ENCODE results near the gene MAD1L1. TPM values are rescaled to one million over a fixed set of nuclear protein-coding genes. Genes with fewer than 3 reads are reported as not detected.

MAD1L1 gene
- total RNA-seq, 1 experiment from 2014 or later = 63.0 TPM

- H3K36me3 ChIP-seq (replicated peaks; ENCODE audit: control insufficient read depth, insufficient read depth, low read length) = no peaks in the 10 kb centered on the region; the same call in 1 of the 2 replicates
- no peaks in the 10 kb centered on the region for H3K27me3 ChIP-seq (ENCODE audit: control insufficient read depth, insufficient read depth, low read length)
- DNase-seq = no peak
- H3K4me3 ChIP-seq (ENCODE audit: insufficient read depth, low read depth, low read length) = no peak overlapping the region
Measured at GRCh38 chr7:1925973-1926907, 306.5 kb downstream of the MAD1L1 start.

DNA sequence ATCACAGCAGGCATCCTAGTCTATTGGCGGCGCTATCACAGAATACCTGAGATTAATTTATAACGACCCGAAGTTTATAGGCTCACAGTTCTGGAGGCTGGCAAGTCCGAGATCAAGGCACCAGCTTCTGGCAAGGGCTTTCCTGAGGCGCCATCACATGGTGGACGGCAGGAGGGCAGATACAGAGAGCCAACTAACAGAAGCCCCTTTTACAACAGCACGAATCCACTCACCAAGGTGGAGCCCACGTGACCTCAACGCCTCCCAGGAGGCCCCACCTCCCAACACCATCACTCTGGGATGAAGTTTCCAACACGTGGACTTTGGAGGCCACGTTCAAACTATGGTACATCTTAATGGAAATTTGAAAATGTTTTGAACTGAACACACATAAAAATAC, 307.4 kb downstream of the MAD1L1 start:
- no peaks in the 10 kb centered on the region for H3K27me3 ChIP-seq (ENCODE audit: control insufficient read depth, insufficient read depth, low read length)
- H3K4me3 ChIP-seq (ENCODE audit: insufficient read depth, low read depth, low read length) = no peak overlapping the region
- DNase-seq = peak; percentile 85

DNA sequence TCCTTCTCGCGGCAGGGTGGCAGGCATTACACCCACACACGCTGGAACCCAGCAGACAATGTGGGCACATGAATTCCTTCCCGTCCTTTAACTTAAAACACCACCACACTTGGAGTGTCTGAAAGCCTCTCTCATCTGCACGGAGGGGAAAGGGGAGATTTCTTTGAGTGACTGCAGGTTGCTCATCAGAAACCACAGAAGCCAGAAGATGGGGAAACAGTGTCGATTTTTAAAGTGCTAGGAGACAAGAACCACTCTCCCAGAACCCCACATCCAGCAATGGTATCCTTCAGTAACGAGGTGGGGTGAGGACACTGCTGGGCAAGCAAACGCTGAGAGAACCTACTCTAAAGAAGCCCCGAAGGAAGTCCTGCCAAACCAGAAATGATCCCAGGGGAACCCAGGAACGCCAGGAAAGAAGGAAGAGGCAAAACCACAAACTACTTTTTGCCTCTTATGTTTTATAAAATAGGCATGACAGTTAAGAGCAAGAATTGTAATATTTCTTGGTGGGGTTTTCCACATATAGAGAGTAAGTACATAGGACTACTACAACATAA, 308.4 kb downstream of the MAD1L1 start:
- DNase-seq = no peak
- no peak overlapping the region for H3K4me3 ChIP-seq (ENCODE audit: insufficient read depth, low read depth, low read length)
- H3K36me3 ChIP-seq (replicated peaks; ENCODE audit: control insufficient read depth, insufficient read depth, low read length) = no peaks in the 10 kb centered on the region; the same call in 1 of the 2 replicates

More for the DNA sequence above, 307.4 kb downstream of the MAD1L1 start:
- no peaks in the 10 kb centered on the region; the same call in 1 of the 2 replicates for H3K36me3 ChIP-seq (replicated peaks; ENCODE audit: control insufficient read depth, insufficient read depth, low read length)

DNA sequence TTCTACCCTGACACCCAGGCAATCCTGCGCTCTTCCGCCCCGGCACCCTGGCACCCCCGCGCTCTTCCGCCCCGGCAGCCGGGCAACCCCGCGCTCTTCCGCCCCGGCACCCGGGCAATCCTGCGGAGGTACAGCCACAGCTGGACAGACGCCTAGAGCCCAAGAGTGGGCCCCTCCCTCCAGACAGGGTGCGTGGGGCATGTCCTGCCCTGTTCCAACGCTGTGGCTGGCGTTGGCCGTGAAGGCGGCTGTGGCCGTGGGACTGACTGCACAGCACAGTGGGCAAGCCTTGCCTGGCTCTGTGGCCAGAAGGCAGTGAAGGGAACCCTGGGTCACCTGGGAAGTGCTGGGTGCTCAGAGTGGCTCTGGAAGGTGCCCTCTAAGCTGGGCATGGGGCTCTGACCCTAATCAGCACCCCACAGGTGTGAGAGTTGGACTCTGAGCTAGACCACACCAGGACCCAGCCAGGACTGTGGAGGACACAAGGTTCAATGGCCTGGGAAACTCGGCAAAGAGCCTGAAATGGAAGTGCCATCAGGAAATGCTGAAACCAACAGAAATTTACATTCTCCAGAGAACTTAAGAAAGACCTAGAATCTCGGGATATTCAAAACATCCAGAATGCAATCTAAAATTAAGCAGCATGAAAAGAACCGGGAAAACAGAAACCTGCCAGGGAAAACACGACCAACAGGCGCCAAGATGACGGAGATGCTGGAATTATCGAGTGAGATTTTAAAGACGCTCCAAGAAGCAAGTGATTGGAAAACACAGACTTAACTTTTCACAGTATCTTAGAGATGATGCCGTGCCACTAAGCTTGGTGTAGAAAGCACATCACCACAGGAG, 309.1 kb downstream of the MAD1L1 start:
- Histone ChIP-seq H3K4me3 (ENCODE audit: insufficient read depth, low read depth, low read length) (no peak overlapping the region), H3K27me3 (ENCODE audit: control insufficient read depth, insufficient read depth, low read length) (no peaks in the 10 kb centered on the region), H3K36me3 (replicated peaks; ENCODE audit: control insufficient read depth, insufficient read depth, low read length) (no peaks in the 10 kb centered on the region; the same call in 1 of the 2 replicates)
- no peak for DNase-seq

More for the DNA sequence above, 308.4 kb downstream of the MAD1L1 start:
- H3K27me3 ChIP-seq (ENCODE audit: control insufficient read depth, insufficient read depth, low read length) = no peaks in the 10 kb centered on the region

GRCh38 chr7:1922870-1923236, 309.9 kb downstream of the MAD1L1 start:
- H3K4me3 ChIP-seq (ENCODE audit: insufficient read depth, low read depth, low read length) = no peak overlapping the region
- no peaks in the 10 kb centered on the region; the same call in 1 of the 2 replicates for H3K36me3 ChIP-seq (replicated peaks; ENCODE audit: control insufficient read depth, insufficient read depth, low read length)
- DNase-seq = peak; percentile 72
- H3K27me3 ChIP-seq (ENCODE audit: control insufficient read depth, insufficient read depth, low read length) = no peaks in the 10 kb centered on the region

DNA sequence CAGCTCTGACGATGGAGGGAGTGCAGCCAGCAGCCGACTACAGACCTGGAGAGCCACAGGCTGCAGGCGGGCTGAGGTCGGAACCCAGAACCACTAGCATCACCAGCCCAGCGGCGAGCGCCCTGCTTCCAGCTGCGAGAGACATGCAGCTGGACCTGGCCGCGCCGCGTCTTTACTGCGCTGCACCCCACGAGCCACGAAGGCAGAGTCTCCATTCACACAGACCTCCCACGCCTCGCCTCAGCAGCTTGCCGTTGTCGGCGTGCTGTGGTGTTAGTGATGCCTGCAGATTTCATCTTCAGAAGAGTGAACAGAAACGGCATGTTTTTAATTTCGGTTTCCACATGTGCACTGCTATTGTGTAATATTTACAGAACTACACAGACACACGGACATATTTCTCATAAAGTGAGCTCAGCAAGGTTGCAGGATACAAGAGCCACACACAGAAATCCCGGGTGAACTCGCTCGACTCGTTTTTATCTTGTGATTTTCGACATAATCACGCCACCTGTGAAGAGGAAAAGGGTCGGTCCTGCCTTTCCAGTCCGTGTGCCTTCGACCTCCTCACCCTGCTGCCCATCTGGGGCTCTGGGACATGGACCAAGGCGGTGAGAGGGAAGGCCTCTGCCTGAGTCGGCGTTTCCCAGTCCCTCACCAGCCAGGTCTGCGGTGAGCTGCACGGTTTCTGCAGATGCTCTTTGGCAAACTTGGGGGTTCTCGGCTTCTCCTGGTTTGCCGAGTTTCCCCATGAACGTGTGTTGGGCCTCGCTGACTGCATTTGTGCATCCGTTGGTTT, 310.5 kb downstream of the MAD1L1 start:
- Histone ChIP-seq H3K27me3 (ENCODE audit: control insufficient read depth, insufficient read depth, low read length) (no peaks in the 10 kb centered on the region), H3K36me3 (replicated peaks; ENCODE audit: control insufficient read depth, insufficient read depth, low read length) (no peaks in the 10 kb centered on the region; the same call in 1 of the 2 replicates), H3K4me3 (ENCODE audit: insufficient read depth, low read depth, low read length) (no peak overlapping the region)
- DNase-seq = no peak

DNA sequence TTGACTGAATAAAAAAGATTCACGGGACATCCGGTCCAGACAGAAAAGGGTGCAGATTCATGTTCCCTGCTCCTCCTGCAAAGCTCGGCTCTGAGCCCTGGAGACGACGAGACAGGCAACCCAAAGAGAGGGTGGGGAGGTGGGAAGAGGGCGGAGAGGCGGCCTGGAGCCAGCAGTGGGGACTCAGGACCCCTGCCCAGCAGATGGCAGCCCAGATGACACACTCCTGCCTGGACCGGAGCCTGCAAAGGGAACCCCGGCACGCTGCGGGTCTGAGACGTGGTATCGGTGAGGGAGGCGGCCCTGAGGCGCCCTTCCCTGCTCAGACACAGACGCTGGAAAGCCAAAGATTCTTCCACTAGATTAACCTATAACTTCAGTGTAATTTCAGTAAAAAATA, 311.9 kb downstream of the MAD1L1 start:
- DNase-seq = peak; percentile 77
- no peaks in the 10 kb centered on the region for H3K36me3 ChIP-seq (replicated peaks; ENCODE audit: control insufficient read depth, insufficient read depth, low read length)
- H3K27me3 ChIP-seq (ENCODE audit: control insufficient read depth, insufficient read depth, low read length) = no peaks in the 10 kb centered on the region
- no peak overlapping the region for H3K4me3 ChIP-seq (ENCODE audit: insufficient read depth, low read depth, low read length)

- DNase-seq = no peak
- Histone ChIP-seq H3K27me3 (ENCODE audit: control insufficient read depth, insufficient read depth, low read length) (no peaks in the 10 kb centered on the region), H3K36me3 (replicated peaks; ENCODE audit: control insufficient read depth, insufficient read depth, low read length) (no peaks in the 10 kb centered on the region), H3K4me3 (ENCODE audit: insufficient read depth, low read depth, low read length) (no peak overlapping the region)
Measured at GRCh38 chr7:1920266-1920681, 312.5 kb downstream of the MAD1L1 start.

- no peak for DNase-seq
- Histone ChIP-seq H3K4me3 (ENCODE audit: insufficient read depth, low read depth, low read length) (no peak overlapping the region), H3K27me3 (ENCODE audit: control insufficient read depth, insufficient read depth, low read length) (no peaks in the 10 kb centered on the region), H3K36me3 (replicated peaks; ENCODE audit: control insufficient read depth, insufficient read depth, low read length) (no peaks in the 10 kb centered on the region)
Measured at GRCh38 chr7:1919539-1920265, 313.0 kb downstream of the MAD1L1 start.

GRCh38 chr7:1918881-1919525, 313.7 kb downstream of the MAD1L1 start:
- Histone ChIP-seq H3K36me3 (replicated peaks; ENCODE audit: control insufficient read depth, insufficient read depth, low read length) (no peaks in the 10 kb centered on the region), H3K27me3 (ENCODE audit: control insufficient read depth, insufficient read depth, low read length) (no peaks in the 10 kb centered on the region), H3K4me3 (ENCODE audit: insufficient read depth, low read depth, low read length) (no peak overlapping the region)
- DNase-seq = no peak

- no peak for DNase-seq
- no peaks in the 10 kb centered on the region for H3K36me3 ChIP-seq (replicated peaks; ENCODE audit: control insufficient read depth, insufficient read depth, low read length)
- H3K4me3 ChIP-seq (ENCODE audit: insufficient read depth, low read depth, low read length) = no peak overlapping the region
- H3K27me3 ChIP-seq (ENCODE audit: control insufficient read depth, insufficient read depth, low read length) = no peaks in the 10 kb centered on the region
Measured at GRCh38 chr7:1918063-1918645, 314.6 kb downstream of the MAD1L1 start.

DNA sequence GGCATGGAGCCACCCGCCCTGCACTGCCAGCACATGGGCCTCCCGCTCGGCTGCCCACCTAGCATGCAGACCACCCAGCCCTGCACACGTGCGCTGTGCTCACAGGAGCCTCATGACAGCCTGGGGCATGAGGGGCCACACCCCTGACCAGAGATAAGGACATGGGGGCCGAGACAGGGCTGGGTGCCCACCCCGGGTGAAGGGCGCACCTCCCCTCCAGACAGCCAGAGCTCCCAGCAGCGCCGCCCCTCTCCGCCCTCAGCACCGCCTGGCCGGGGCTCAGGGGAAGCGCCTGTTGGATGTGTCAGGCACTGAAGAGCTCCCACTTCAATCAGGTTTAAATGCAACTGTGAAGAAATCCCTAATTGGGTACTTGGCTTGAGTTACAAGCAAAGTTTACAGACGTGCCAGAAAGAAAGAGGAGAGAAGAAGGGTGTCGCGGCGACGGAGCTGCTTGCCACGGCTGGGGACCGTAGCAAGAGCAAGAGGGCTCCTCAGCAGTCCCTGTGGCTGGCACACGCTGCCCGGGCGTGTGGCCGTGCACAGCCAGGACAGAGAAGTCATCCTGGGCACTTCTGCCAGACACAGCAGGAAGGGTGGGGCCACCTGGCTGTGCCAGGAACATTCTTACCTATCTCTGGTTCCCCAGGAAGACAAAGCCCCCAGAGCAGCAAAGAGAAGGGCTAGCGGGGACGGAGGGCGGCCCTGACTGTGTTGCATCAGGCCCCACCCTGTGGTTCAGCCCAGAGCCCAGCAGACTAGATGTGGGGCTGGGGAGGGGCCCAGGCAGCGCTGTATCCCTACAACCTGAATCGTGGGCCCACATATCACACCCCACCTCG, 315.3 kb downstream of the MAD1L1 start:
- Histone ChIP-seq H3K27me3 (ENCODE audit: control insufficient read depth, insufficient read depth, low read length) (no peaks in the 10 kb centered on the region), H3K4me3 (ENCODE audit: insufficient read depth, low read depth, low read length) (no peak overlapping the region), H3K36me3 (replicated peaks; ENCODE audit: control insufficient read depth, insufficient read depth, low read length) (no peaks in the 10 kb centered on the region)
- no peak for DNase-seq

Measured in H7 (cell line).